Neural cell (in vitro differentiated cells): ENCODE measurements around the gene LIPA. TPM values are rescaled to one million over a fixed set of nuclear protein-coding genes. Genes with fewer than 3 reads are reported as not detected.

Experiments used
- H2AFZ ChIP-seq: fragments of 200-600, 300-800 bp; sonication (generic), shearing (Covaris generic); 2 replicates; pipeline ENCODE4 v1.6.0; 2014; ENCODE audit warnings: low read depth, mild to moderate bottlenecking, antibody characterized with exemption, low read length, moderate library complexity
- H3F3A ChIP-seq: fragments of 200-600 bp; shearing (Covaris generic); 2 replicates; pipeline ENCODE4 v1.6.1; 2016; ENCODE audit warnings: mild to moderate bottlenecking, moderate library complexity, mixed read lengths, antibody characterized with exemption, low read length; ENCODE audit not compliant: insufficient read depth, poor library complexity, severe bottlenecking
- H3K27ac ChIP-seq: fragments of 200-600, 300-800 bp; sonication (generic), shearing (Covaris generic); 2 replicates; pipeline ENCODE4 v1.5.1; 2014; ENCODE audit warnings: mild to moderate bottlenecking, low read length, moderate library complexity
- H3K27me3 ChIP-seq: fragments of 300-800, 200-600 bp; sonication (generic), shearing (Covaris generic); 2 replicates; pipeline ENCODE4 v1.6.0; 2014; ENCODE audit warnings: mild to moderate bottlenecking, low read depth, low read length, moderate library complexity; ENCODE audit not compliant: insufficient read depth
- H3K36me3 ChIP-seq: fragments of 300-800, 200-600 bp; sonication (generic), shearing (Covaris generic); 2 replicates; pipeline ENCODE4 v1.5.1; 2014; ENCODE audit warnings: mild to moderate bottlenecking, antibody characterized with exemption, low read length, moderate library complexity; ENCODE audit not compliant: insufficient read depth
- H3K4me2 ChIP-seq: fragments of 300-800, 200-600 bp; sonication (generic), shearing (Covaris generic); 2 replicates; pipeline ENCODE4 v1.6.0; 2014; ENCODE audit warnings: mild to moderate bottlenecking, low read length
- H3K4me3 ChIP-seq: fragments of 300-800, 200-600 bp; sonication (generic), shearing (Covaris generic); 2 replicates; pipeline ENCODE4 v1.5.1; 2014; ENCODE audit warnings: mild to moderate bottlenecking, low read length, moderate library complexity
- H3K79me2 ChIP-seq: fragments of 200-600 bp; shearing (Covaris generic); replicated peaks from 2 replicates; pipeline ENCODE4 v1.6.0; 2014; ENCODE audit warnings: mild to moderate bottlenecking, low read length, moderate library complexity; ENCODE audit not compliant: insufficient read depth
- H3K9ac ChIP-seq: fragments of 300-800, 200-600 bp; sonication (generic), shearing (Covaris generic); 2 replicates; pipeline ENCODE4 v1.6.1; 2016; ENCODE audit warnings: mild to moderate bottlenecking, low read length, mixed read lengths
- H3K9me2 ChIP-seq: fragments of 200-600 bp; shearing (Covaris generic); 2 replicates; pipeline ENCODE4 v1.6.1; 2016; ENCODE audit warnings: mild to moderate bottlenecking, low read length, mixed read lengths; ENCODE audit not compliant: insufficient read depth
- H3K9me3 ChIP-seq: fragments of 200-600, 300-800 bp; sonication (generic), shearing (Covaris generic); 2 replicates; pipeline ENCODE4 v1.6.1; 2016; ENCODE audit warnings: mild to moderate bottlenecking, mixed run types, low read length, moderate library complexity, mixed read lengths
- H4K20me1 ChIP-seq: fragments of 200-600 bp; shearing (Covaris generic); 2 replicates; pipeline ENCODE4 v1.6.1; 2016; ENCODE audit warnings: mild to moderate bottlenecking, mixed run types; ENCODE audit not compliant: insufficient read depth
- CTCF ChIP-seq: fragments of 450-650 bp; IDR thresholded peaks from 2 replicates; pipeline ENCODE4 v1.5.1; 2014; ENCODE audit warnings: antibody characterized with exemption, mild to moderate bottlenecking, moderate library complexity; ENCODE audit not compliant: poor library complexity, severe bottlenecking
- EP300 ChIP-seq: fragments of 450-650 bp; conservative IDR thresholded peaks from 2 replicates; pipeline ENCODE4 v1.6.1; 2014; ENCODE audit warnings: antibody characterized with exemption, mild to moderate bottlenecking, moderate library complexity; ENCODE audit not compliant: poor library complexity, severe bottlenecking
- EZH2 ChIP-seq: fragments of 200-600, 300-800 bp; shearing (Covaris generic), sonication (generic); IDR thresholded peaks from 2 replicates; pipeline ENCODE4 v1.6.1; 2014; ENCODE audit warnings: antibody characterized with exemption, low read length, borderline replicate concordance, mild to moderate bottlenecking; ENCODE audit not compliant: insufficient read depth, poor library complexity, severe bottlenecking
- MXI1 ChIP-seq: fragments of 450-650 bp; conservative IDR thresholded peaks from 2 replicates; pipeline ENCODE4 v1.6.1; 2014; ENCODE audit warnings: antibody characterized with exemption, mild to moderate bottlenecking; ENCODE audit not compliant: poor library complexity, severe bottlenecking
- POLR2AphosphoS5 ChIP-seq: IDR thresholded peaks from 2 replicates; pipeline ENCODE4 v1.6.1; 2012
- RAD21 ChIP-seq: fragments of 450-650 bp; conservative IDR thresholded peaks from 2 replicates; pipeline ENCODE4 v1.6.1; 2014; ENCODE audit warnings: antibody characterized with exemption, mild to moderate bottlenecking, moderate library complexity
- REST ChIP-seq: IDR thresholded peaks from 2 replicates; pipeline ENCODE4 v1.6.1; 2012; ENCODE audit warnings: borderline replicate concordance
- SMC3 ChIP-seq: fragments of 450-650 bp; conservative IDR thresholded peaks from 2 replicates; pipeline ENCODE4 v1.6.1; 2014; ENCODE audit warnings: antibody characterized with exemption, mild to moderate bottlenecking, moderate library complexity; ENCODE audit not compliant: poor library complexity
- TAF1 ChIP-seq: IDR thresholded peaks from 2 replicates; pipeline ENCODE4 v1.6.1; 2012; ENCODE audit warnings: low read depth
- polyA plus RNA-seq: library from polyadenylated mRNA; depleted of rRNA; stranded (reverse); fragments of >200 nt; gene quantifications from 2 replicates; pipeline ENCODE4 v1.2.3, GENCODE V29; 2014

Gene LIPA
- polyA plus RNA-seq, 1 donor from 2014 or later: 20.8 TPM

DNA sequence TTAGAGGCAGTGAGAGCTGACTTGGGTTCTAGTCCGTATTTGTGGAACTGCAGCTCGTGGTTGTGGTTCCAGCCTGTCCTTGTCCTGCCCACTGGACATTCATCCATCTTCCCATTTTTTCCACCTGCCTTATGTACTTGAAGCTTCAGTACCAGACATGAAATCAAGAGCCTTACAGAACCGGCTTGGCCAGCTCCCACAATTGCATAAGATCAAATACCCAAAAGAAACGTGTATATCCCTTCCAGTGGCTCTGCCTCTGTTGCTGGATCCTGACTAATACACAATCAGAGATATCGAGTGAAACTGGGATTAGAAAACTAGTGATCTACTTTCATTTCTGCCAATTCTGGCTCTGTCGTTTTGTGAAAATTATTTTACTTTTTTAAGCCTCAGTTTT lies 23.8 kb upstream of the LIPA start:
- H4K20me1 ChIP-seq: no peaks in the 10 kb centered on the region
- no peaks in the 10 kb centered on the region for H3K79me2 ChIP-seq
- no peak overlapping the region for H3K4me2 ChIP-seq
- no peaks in the 10 kb centered on the region for H3K9me3 ChIP-seq
- H3K36me3 ChIP-seq: no peaks in the 10 kb centered on the region
- H3F3A ChIP-seq: no peaks in the 10 kb centered on the region
- no peak overlapping the region for H3K9ac ChIP-seq
- no peaks in the 10 kb centered on the region for H3K9me2 ChIP-seq
- no peak overlapping the region for H2AFZ ChIP-seq
- no peaks in the 10 kb centered on the region for H3K27me3 ChIP-seq
- H3K4me3 ChIP-seq: no peak overlapping the region
- H3K27ac ChIP-seq: no peak overlapping the region
- TF ChIP-seq MXI1 (no peak), CTCF (no peak), RAD21 (no peak), TAF1 (no peak), POLR2AphosphoS5 (no peak), EZH2 (no peak), SMC3 (no peak), REST (no peak), EP300 (no peak)

DNA sequence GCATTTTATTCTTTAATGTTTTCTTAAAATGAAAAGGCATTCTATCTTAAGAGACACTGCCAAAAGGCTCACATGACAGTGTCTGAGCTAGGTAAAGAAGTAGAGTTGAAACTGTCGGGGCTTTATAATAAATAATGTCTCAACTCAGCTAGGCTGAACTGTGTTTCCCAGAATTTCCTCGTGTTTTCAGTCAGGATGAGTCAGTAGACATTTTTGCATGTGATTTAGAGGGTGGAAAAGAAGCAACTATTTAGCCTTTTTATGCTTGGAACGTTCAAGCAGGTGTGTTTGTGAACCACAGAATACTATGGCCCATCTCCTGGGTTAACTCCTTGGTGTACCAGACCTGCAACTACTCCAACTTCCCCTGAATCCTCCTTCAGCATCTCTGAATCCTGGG lies 23.4 kb upstream of the LIPA start:
- Histone ChIP-seq H3K9me2 (no peaks in the 10 kb centered on the region), H3K36me3 (no peaks in the 10 kb centered on the region), H2AFZ (no peak overlapping the region), H3K4me2 (no peak overlapping the region), H3K79me2 (no peaks in the 10 kb centered on the region), H3F3A (no peaks in the 10 kb centered on the region), H3K9me3 (no peaks in the 10 kb centered on the region), H3K9ac (no peak overlapping the region), H3K27me3 (no peaks in the 10 kb centered on the region), H4K20me1 (no peaks in the 10 kb centered on the region), H3K4me3 (no peak overlapping the region), H3K27ac (no peak overlapping the region)
- TF ChIP-seq POLR2AphosphoS5 (no peak), SMC3 (no peak), EZH2 (no peak), TAF1 (no peak), EP300 (no peak), CTCF (no peak), RAD21 (no peak), MXI1 (no peak), REST (no peak)
